Spleen (tissue), 7 donors: Measurements from ENCODE around the gene LCN2.
"Not testable (repeated sequence)": the region's sequence is repeated elsewhere in the genome, so short reads cannot be mapped to it uniquely, and the experiment has no call there.

ENCODE experiments used
- CTCF ChIP-seq, 11 experiments: fragments of 200-600 bp in 7 of 11; fragments of 450-650 bp in 4 of 11; sonication (generic) in 4 of 11; IDR thresholded peaks in 8 of 11; conservative IDR thresholded peaks in 3 of 11; 1 replicate in 7 of 11; 2 replicates in 4 of 11; pipeline versions ENCODE4 v1.4.0 to v1.8.0; 2016 to 2021; ENCODE audit warnings: antibody characterized with exemption in 11 of 11, inconsistent platforms in 4 of 11, mild to moderate bottlenecking in 1 of 11
- POLR2A ChIP-seq, 3 donors: fragments of 450-650 bp; IDR thresholded peaks; one replicate each; pipeline ENCODE4 v1.5.1; 2017; ENCODE audit warnings: antibody characterized with exemption in 3 of 3, mild to moderate bottlenecking in 1 of 3
- POLR2AphosphoS5 ChIP-seq, 3 donors: sonication (generic); formaldehyde crosslinking; IDR thresholded peaks; one replicate each; pipeline ENCODE4 v1.5.1; 2017; ENCODE audit warnings: antibody characterized with exemption in 3 of 3
- donor health status: DM: no; HTN: no; CAD: no; lungs with moderate emphysema.
- donor health status: DM: no; HTN: no; CAD: no.
- donor health status: DM: no; HTN: no; CAD: no.

- TF ChIP-seq CTCF (IDR thresholded peaks at IDR 0.05 in 8 of 11, conservative IDR thresholded peaks at IDR 0.05 in 3 of 11), result peak in 7 of 11 experiments; percentile 10 to 43 (median 36)
- not testable (repeated sequence) for TF ChIP-seq POLR2A, POLR2AphosphoS5 (IDR thresholded peaks at IDR 0.05)
These were observed 32.2 kb downstream of the LCN2 start for GRCh38 chr9:128181480-128181879.
